ENCODE data around the gene DLEC1.

GRCh38 chr3:38115645-38116427, 76.8 kb downstream of the DLEC1 start:
- TF ChIP-seq CTCF (conservative IDR thresholded peaks at IDR 0.05; ENCODE audit: low read length) (no peak), EZH2phosphoT487 (IDR thresholded peaks at IDR 0.05; ENCODE audit: borderline replicate concordance) (no peak)

All from Loucy (cell line).